Endothelial cell of umbilical vein (primary cell): ENCODE data around the gene SERPINA12. TPM values are rescaled to one million over a fixed set of nuclear protein-coding genes. Genes with fewer than 3 reads are reported as not detected.

Experiments
- BruUV-seq: library from RNA; stranded (reverse); fragments of 400-500 nt; replicated peaks from 2 replicates; lab custom pipeline; 2021; lab: Mats Ljungman, UMichigan
- CTCF ChIA-PET: fragments of 300-600, 350-600 bp; sonication (Branson Sonifier 250); formaldehyde crosslinking; loops from one replicate; lab custom pipeline; 2021; ENCODE audit warnings: antibody characterized with exemption, inconsistent platforms; lab: Charles Lee
- POLR2A ChIA-PET: fragments of 300-600, 350-600 bp; sonication (Branson Sonifier 250); formaldehyde crosslinking; loops from one replicate; lab custom pipeline; 2021; ENCODE audit warnings: antibody characterized with exemption, inconsistent platforms; lab: Charles Lee
- DNase-seq: peaks from one replicate; pipeline ENCODE4 v3.0.0-alpha.2; 2011; ENCODE audit warnings: low read depth, low spot score
- FAIRE-seq: peaks from 2 replicates; lab custom pipeline; 2011; peaks lifted over from hg19 to GRCh38; lab: Jason Lieb, UNC
- H2AFZ ChIP-seq: 2 replicates; pipeline ENCODE4 v1.6.0; 2012; ENCODE audit warnings: low read depth, low read length, control low read depth, inconsistent platforms
- H3K27ac ChIP-seq: 2 replicates; pipeline ENCODE4 v1.5.1; 2011; ENCODE audit warnings: low read depth, mild to moderate bottlenecking, control low read depth, low read length, moderate library complexity; ENCODE audit not compliant: insufficient read depth
- H3K27me3 ChIP-seq, 2 experiments: 2 replicates each; pipeline versions ENCODE4 v1.6.0 to v1.6.1; 2011; ENCODE audit warnings: low read length in 2 of 2, mixed read lengths in 1 of 2; ENCODE audit not compliant: control insufficient read depth in 2 of 2, insufficient read depth in 2 of 2
- H3K36me3 ChIP-seq, 2 experiments: 2 replicates in 1 of 2; 3 replicates in 1 of 2; pipeline ENCODE4 v1.5.1; 2011; ENCODE audit warnings: low read length in 2 of 2, mild to moderate bottlenecking in 1 of 2, moderate library complexity in 1 of 2; ENCODE audit not compliant: control insufficient read depth in 2 of 2, insufficient read depth in 2 of 2; ENCODE audit errors: extremely low read depth in 1 of 2
- H3K4me1 ChIP-seq: 3 replicates; pipeline ENCODE4 v1.5.1; 2011; ENCODE audit warnings: mild to moderate bottlenecking, low read length; ENCODE audit not compliant: control insufficient read depth, insufficient read depth; ENCODE audit errors: extremely low read depth
- H3K4me2 ChIP-seq: 2 replicates; pipeline ENCODE4 v1.6.1; 2011; ENCODE audit warnings: low read length, control low read depth, mixed read lengths; ENCODE audit not compliant: insufficient read depth
- H3K4me3 ChIP-seq, 3 experiments: fragments of 200-600 bp in 1 of 3; sonication (generic), shearing (Covaris generic) in 1 of 3; replicated peaks in 1 of 3; 2 replicates each; pipeline ENCODE4 v1.5.1; 2011 to 2016; ENCODE audit warnings: control low read depth in 3 of 3, low read length in 3 of 3, mild to moderate bottlenecking in 2 of 3, inconsistent platforms in 1 of 3, low read depth in 1 of 3, moderate library complexity in 1 of 3; ENCODE audit not compliant: insufficient read depth in 1 of 3
- H3K79me2 ChIP-seq: 2 replicates; pipeline ENCODE4 v1.6.0; 2012; ENCODE audit warnings: low read length, inconsistent platforms; ENCODE audit not compliant: control insufficient read depth, insufficient read depth
- H3K9ac ChIP-seq: replicated peaks from 2 replicates; pipeline ENCODE3; 2011; ENCODE audit warnings: low read length, control low read depth; ENCODE audit not compliant: insufficient read depth; ENCODE audit errors: extremely low read depth
- H3K9me1 ChIP-seq: replicated peaks from 3 replicates; pipeline ENCODE4 v1.6.0; 2011; ENCODE audit warnings: mild to moderate bottlenecking, low read length; ENCODE audit not compliant: control insufficient read depth, insufficient read depth; ENCODE audit errors: extremely low read depth
- H3K9me3 ChIP-seq: replicated peaks from 2 replicates; pipeline ENCODE4 v1.5.1; 2012; ENCODE audit warnings: low read length, inconsistent platforms; ENCODE audit not compliant: control insufficient read depth, insufficient read depth
- H4K20me1 ChIP-seq: replicated peaks from 2 replicates; pipeline ENCODE3; 2011; ENCODE audit warnings: mild to moderate bottlenecking, low read length; ENCODE audit not compliant: control insufficient read depth, insufficient read depth; ENCODE audit errors: extremely low read depth
- EZH2 ChIP-seq: IDR thresholded peaks from 2 replicates; pipeline ENCODE4 v1.6.1; 2012; ENCODE audit warnings: borderline replicate concordance, low read depth, mild to moderate bottlenecking, moderate library complexity, low read length, inconsistent platforms; ENCODE audit not compliant: severe bottlenecking
- FOS ChIP-seq: IDR thresholded peaks from 2 replicates; pipeline ENCODE4 v1.6.1; 2011; ENCODE audit warnings: mild to moderate bottlenecking, low read length, moderate library complexity, borderline replicate concordance; ENCODE audit not compliant: insufficient read depth
- GATA2 ChIP-seq: IDR thresholded peaks from 2 replicates; pipeline ENCODE4 v1.7.0; 2011; ENCODE audit warnings: low read depth, mild to moderate bottlenecking, moderate library complexity, mixed read lengths, low read length; ENCODE audit not compliant: insufficient read length, insufficient read depth
- JUN ChIP-seq: IDR thresholded peaks from 2 replicates; pipeline ENCODE4 v1.6.1; 2011; ENCODE audit warnings: borderline replicate concordance, low read depth; ENCODE audit not compliant: insufficient read length, insufficient read depth
- MYC ChIP-seq: IDR thresholded peaks from one replicate; pipeline ENCODE4 v1.6.1; 2011; ENCODE audit warnings: mild to moderate bottlenecking, low read depth, low read length
- POLR2A ChIP-seq: IDR thresholded peaks from 2 replicates; pipeline ENCODE4 v1.6.1; 2012; ENCODE audit warnings: low read depth, mild to moderate bottlenecking, control low read depth, low read length
- POLR2AphosphoS5 ChIP-seq: IDR thresholded peaks from 2 replicates; pipeline ENCODE4 v1.6.1; 2012; ENCODE audit warnings: low read depth, mild to moderate bottlenecking, control low read depth, low read length, moderate library complexity; ENCODE audit not compliant: insufficient read depth
- dilution Hi-C: fragments of 300-500 bp; cut with MboI; formaldehyde crosslinking; loops from one replicate; pipeline ENCODE4 v1.15.0; 2019; ENCODE audit warnings: low sequenced_read_pairs; ENCODE audit not compliant: extremely low pct_ligation_motif_present
- intact Hi-C: fragments of 100-400 bp; cut with micrococcal nuclease; formaldehyde crosslinking; loops from one replicate; pipeline ENCODE4 v1.10.0; 2022
- polyA plus RNA-seq, 4 experiments: library from polyadenylated mRNA; depleted of rRNA in 3 of 4; stranded (reverse) in 3 of 4; unstranded in 1 of 4; fragments of >200 nt; gene quantifications; 2 replicates each; pipeline versions ENCODE4 v1.2.1 to v1.2.3, GENCODE V29; 2011 to 2012; ENCODE audit warnings: missing spikeins in 1 of 4
- total RNA-seq: library from RNA; stranded (reverse); gene quantifications from 2 replicates; pipeline ENCODE4 v1.2.3, GENCODE V29; 2021
- TF ChIP-seq, protein P1 (sequence below): IDR thresholded peaks from 2 replicates; pipeline ENCODE4 v1.6.1; 2011; ENCODE audit not compliant: insufficient read depth, insufficient read length
- TF ChIP-seq, protein P2 (sequence below), 2 donors: IDR thresholded peaks; 1 replicate in 1 of 2; 2 replicates in 1 of 2; pipeline ENCODE4 v1.5.1; 2011; ENCODE audit warnings: low read length in 2 of 2, mild to moderate bottlenecking in 2 of 2, moderate library complexity in 2 of 2, control low read depth in 1 of 2, inconsistent platforms in 1 of 2, low read depth in 1 of 2; ENCODE audit not compliant: insufficient read depth in 1 of 2; ENCODE audit errors: extremely low read depth in 1 of 2

Gene SERPINA12
- total and polyA plus RNA-seq, 2 donors (not counting 3 experiments of a cell fraction or from before 2014, with no cell fraction given): not detected

DNA sequence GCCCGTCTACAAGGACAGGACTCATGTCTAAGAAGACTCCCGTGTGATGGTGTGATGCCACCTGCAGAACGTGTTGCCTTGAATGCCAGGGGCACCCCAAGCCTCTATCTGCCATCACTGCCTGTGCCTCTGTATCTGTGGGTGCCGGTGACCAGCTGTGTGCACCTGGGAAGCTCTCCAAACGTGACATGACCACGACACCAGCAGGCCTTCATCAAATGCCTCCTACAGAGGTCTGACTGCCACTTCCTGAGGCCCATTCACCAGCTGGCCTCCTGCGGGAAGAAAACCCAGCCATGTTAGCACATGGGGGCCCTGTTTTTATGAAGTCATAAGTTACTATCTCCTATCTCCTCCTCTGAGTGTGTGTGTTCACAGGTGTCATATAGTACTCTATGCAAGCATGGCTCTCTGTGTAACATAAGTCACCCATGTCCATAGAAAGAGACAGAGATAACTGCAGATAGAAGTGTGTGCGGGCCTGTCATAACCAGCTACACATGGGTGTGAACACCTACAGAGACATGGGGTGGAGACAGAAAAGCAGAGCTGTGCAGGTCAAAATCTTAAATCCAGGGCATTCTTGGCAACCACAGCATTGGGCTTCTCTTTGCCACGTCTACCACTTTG is 33.7 kb upstream of the SERPINA12 start:
- no peak for FAIRE-seq
- Histone ChIP-seq H3K27ac (peak overlapping the region; percentile 3), H4K20me1 (no peaks in the 10 kb centered on the region), H3K79me2 (no peaks in the 10 kb centered on the region), H3K4me1 (peaks cover 23% of the 10 kb centered on the region), H3K4me2 (no peak overlapping the region), H3K9me3 (no peaks in the 10 kb centered on the region), H3K9me1 (no peaks in the 10 kb centered on the region), H3K27me3 (no peaks in the 10 kb centered on the region), H3K9ac (no peak overlapping the region), H3K36me3 (no peaks in the 10 kb centered on the region), H3K4me3 (no peak overlapping the region), H2AFZ (no peak overlapping the region)
- ChIA-PET POLR2A (no interaction called here), CTCF (interaction anchor here (1.6 kb wide), 1 partner anchor 119 kb away, joined by 6 read pairs; no protein-coding TSS in a partner anchor)
- TF ChIP-seq POLR2AphosphoS5 (no peak), JUN (no peak)
- TF ChIP-seq, protein P1, sequence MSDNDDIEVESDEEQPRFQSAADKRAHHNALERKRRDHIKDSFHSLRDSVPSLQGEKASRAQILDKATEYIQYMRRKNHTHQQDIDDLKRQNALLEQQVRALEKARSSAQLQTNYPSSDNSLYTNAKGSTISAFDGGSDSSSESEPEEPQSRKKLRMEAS: no peak
- dilution Hi-C loops: no loop called here
- BruUV-seq: no TSS peak
- no peak for DNase-seq
- intact Hi-C loops: loop anchor here (2.0 to 10.0 kb wide), 3 partner anchors 58 to 408 kb away; no protein-coding TSS in a partner anchor

DNA sequence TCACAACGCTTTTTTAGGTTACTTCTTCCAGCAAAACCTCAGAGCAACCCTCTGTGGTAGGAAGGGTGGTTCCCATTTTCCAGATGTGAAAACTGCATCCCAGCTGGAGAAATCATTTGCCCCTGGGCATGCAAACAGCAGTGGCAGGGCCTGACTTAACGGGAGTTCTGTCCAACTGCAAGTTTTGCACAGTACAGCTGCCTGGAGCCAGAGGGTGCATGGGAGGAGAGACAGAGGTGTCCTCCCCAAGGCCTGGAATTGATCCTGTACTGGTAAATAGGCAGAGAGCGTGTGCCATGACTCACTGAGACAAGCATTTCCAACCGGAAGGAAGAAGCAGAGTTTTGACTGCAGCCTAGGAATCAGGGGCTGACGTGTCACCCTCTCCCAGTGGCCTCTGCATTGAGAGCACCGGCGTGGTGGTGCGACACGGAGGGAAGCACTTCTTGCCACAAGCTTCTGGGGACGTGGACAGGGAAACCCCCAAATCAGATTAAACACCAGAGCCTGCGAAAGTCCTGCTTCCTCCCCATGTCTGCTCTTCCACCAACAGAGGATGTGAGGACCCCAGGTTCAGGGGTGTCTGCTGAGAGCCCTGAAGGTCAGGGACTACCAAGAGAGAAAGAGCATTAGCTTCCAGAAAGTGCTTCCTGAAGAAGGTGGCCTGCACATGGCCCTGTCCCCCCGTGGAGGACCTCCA is 33.0 kb upstream of the SERPINA12 start:
- peak; percentile 64 for FAIRE-seq
- Histone ChIP-seq H2AFZ (no peak overlapping the region), H3K4me1 (peaks cover 23% of the 10 kb centered on the region), H3K79me2 (no peaks in the 10 kb centered on the region), H3K4me2 (no peak overlapping the region), H3K36me3 (no peaks in the 10 kb centered on the region), H3K4me3 (no peak overlapping the region), H3K27ac (peak overlapping the region; percentile 3), H3K27me3 (no peaks in the 10 kb centered on the region), H3K9me1 (no peaks in the 10 kb centered on the region), H3K9me3 (no peaks in the 10 kb centered on the region), H4K20me1 (no peaks in the 10 kb centered on the region), H3K9ac (no peak overlapping the region)
- intact Hi-C loops (loop anchor here (2.0 to 10.0 kb wide), 3 partner anchors 59 to 407 kb away; no protein-coding TSS in a partner anchor), dilution Hi-C loops (no loop called here)
- TF ChIP-seq POLR2AphosphoS5 (peak; percentile 48), EZH2 (no peak), GATA2 (no peak), POLR2A (no peak), FOS (peak; percentile 81), MYC (no peak), JUN (peak; percentile 57)
- TF ChIP-seq, protein P1: no peak
- TF ChIP-seq, protein P2, sequence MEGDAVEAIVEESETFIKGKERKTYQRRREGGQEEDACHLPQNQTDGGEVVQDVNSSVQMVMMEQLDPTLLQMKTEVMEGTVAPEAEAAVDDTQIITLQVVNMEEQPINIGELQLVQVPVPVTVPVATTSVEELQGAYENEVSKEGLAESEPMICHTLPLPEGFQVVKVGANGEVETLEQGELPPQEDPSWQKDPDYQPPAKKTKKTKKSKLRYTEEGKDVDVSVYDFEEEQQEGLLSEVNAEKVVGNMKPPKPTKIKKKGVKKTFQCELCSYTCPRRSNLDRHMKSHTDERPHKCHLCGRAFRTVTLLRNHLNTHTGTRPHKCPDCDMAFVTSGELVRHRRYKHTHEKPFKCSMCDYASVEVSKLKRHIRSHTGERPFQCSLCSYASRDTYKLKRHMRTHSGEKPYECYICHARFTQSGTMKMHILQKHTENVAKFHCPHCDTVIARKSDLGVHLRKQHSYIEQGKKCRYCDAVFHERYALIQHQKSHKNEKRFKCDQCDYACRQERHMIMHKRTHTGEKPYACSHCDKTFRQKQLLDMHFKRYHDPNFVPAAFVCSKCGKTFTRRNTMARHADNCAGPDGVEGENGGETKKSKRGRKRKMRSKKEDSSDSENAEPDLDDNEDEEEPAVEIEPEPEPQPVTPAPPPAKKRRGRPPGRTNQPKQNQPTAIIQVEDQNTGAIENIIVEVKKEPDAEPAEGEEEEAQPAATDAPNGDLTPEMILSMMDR (IDR thresholded peaks at IDR 0.05; ENCODE audit: extremely low read depth in 1 of 2, insufficient read depth in 1 of 2, low read depth in 1 of 2, low read length in 2 of 2): no peak
- ChIA-PET POLR2A (no interaction called here), CTCF (interaction anchor here (1.6 kb wide), 1 partner anchor 119 kb away, joined by 6 read pairs; no protein-coding TSS in a partner anchor)
- peak; percentile 26 for DNase-seq
- BruUV-seq: no TSS peak
